Breast epithelium (tissue), 3 donors: Measurements from ENCODE around the gene GAS7.

Source experiments
- CTCF ChIP-seq, 3 donors: fragments of 450-650 bp; IDR thresholded peaks; one replicate each; pipeline ENCODE4 v1.5.1; 2016 to 2017; ENCODE audit warnings: antibody characterized with exemption in 3 of 3, mild to moderate bottlenecking in 3 of 3, moderate library complexity in 3 of 3
- POLR2AphosphoS5 ChIP-seq, 3 donors: sonication (generic); formaldehyde crosslinking; IDR thresholded peaks; one replicate each; pipeline ENCODE4 v1.6.1; 2017; ENCODE audit warnings: antibody characterized with exemption in 3 of 3

- TF ChIP-seq CTCF (IDR thresholded peaks at IDR 0.05) (no peak), POLR2AphosphoS5 (IDR thresholded peaks at IDR 0.05) (no peak)
These were observed 57.0 kb downstream of the GAS7 start for GRCh38 chr17:10141436-10141835.
